ENCODE data around the gene SLC25A43. TPM values are rescaled to one million over a fixed set of nuclear protein-coding genes. Genes with fewer than 3 reads are reported as not detected.

SLC25A43 gene
- total and polyA plus RNA-seq, 2 of the 8 experiments (the other 6 are each of a cell fraction or from before 2014, with no cell fraction given): 3.1 to 5.8 TPM

- TF ChIP-seq ATF2 (IDR thresholded peaks at IDR 0.05; ENCODE audit: low read length) (no peak), BRCA1 (IDR thresholded peaks at IDR 0.05; ENCODE audit: low read depth, low read length) (no peak)
Measured at GRCh38 chrX:119453202-119453601, 54.1 kb downstream of the SLC25A43 start (continued).
